ENCODE measurements around the gene TFE3. TPM values are rescaled to one million over a fixed set of nuclear protein-coding genes. Genes with fewer than 3 reads are reported as not detected.

TFE3 gene
- total RNA-seq, 1 experiment from 2014 or later, result 46.4 TPM

DNA sequence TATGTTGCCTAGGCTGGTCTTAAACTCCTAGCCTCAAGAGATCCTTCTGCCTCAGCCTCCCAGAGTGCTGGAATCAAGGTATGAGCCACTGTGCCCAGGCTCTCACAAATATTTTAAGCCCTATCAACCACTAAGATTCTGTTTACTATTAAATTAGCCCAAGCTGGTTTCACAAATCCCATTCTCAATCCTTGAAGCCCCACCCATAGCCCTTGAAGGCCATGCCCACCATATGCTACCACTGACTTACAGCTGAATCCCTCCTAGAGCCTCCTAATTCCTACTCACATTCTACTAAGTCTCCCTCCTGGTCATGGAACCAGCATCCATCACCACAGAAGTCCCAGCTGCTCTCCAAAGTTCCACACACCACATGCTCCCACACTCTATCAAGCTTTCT is 50.8 kb downstream of the TFE3 start:
- ChIA-PET POLR2A (no interaction called here), CTCF (no interaction called here)
- no peaks in the 10 kb centered on the region for H3K9me3 Mint-ChIP-seq
- H3K4me1 Mint-ChIP-seq, result no peaks in the 10 kb centered on the region
- no peak overlapping the region for H3K27ac Mint-ChIP-seq
- DNase-seq (ENCODE audit: low spot score) (no peak), ATAC-seq (no peak)
- TF ChIP-seq EMX1 (CRISPR knock-in tag; IDR thresholded peaks at IDR 0.05) (no peak), HMGA2 (CRISPR knock-in tag; IDR thresholded peaks at IDR 0.05) (no peak), GTF2I (CRISPR knock-in tag; conservative IDR thresholded peaks at IDR 0.05) (no peak), MXD4 (CRISPR knock-in tag; IDR thresholded peaks at IDR 0.05; ENCODE audit: borderline replicate concordance) (no peak), FOXJ3 (CRISPR knock-in tag; IDR thresholded peaks at IDR 0.05; ENCODE audit: borderline replicate concordance) (no peak), ZNF232 (CRISPR knock-in tag; IDR thresholded peaks at IDR 0.05) (no peak), NFATC4 (CRISPR knock-in tag; IDR thresholded peaks at IDR 0.05) (no peak), OVOL2 (CRISPR knock-in tag; IDR thresholded peaks at IDR 0.05; ENCODE audit: borderline replicate concordance) (no peak), CBFB (CRISPR knock-in tag; IDR thresholded peaks at IDR 0.05; ENCODE audit: low read depth) (no peak), JAZF1 (CRISPR knock-in tag; IDR thresholded peaks at IDR 0.05) (no peak)
- TF ChIP-seq, protein P1, sequence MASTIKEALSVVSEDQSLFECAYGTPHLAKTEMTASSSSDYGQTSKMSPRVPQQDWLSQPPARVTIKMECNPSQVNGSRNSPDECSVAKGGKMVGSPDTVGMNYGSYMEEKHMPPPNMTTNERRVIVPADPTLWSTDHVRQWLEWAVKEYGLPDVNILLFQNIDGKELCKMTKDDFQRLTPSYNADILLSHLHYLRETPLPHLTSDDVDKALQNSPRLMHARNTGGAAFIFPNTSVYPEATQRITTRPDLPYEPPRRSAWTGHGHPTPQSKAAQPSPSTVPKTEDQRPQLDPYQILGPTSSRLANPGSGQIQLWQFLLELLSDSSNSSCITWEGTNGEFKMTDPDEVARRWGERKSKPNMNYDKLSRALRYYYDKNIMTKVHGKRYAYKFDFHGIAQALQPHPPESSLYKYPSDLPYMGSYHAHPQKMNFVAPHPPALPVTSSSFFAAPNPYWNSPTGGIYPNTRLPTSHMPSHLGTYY (CRISPR knock-in tag; IDR thresholded peaks at IDR 0.05), result no peak
- H3K27me3 Mint-ChIP-seq (ENCODE audit: low read depth), result no peaks in the 10 kb centered on the region
- H3K4me3 Mint-ChIP-seq, result no peak overlapping the region
- H3K36me3 Mint-ChIP-seq, result peaks cover 56% of the 10 kb centered on the region

DNA sequence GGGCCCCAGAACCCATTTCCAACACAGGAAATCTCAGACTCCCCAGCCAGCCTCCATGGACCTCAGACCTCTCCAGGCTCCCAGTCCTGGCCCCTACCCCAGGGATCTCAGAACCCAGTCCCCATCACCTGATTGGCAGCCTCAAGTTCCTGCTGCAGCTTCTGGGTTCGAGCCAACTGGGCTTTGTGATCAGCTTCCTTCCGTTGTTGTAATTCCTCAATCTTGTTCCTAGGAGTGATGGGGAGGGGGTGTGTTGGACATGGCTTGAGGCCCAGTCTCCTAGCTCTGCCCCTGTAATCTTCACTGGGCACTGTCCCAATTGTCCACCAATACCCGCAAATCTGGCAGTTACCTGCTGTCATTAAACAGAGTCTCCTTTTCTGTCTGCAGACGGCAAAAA is 53.7 kb downstream of the TFE3 start:
- H3K4me3 Mint-ChIP-seq, result no peak overlapping the region
- ATAC-seq (no peak), DNase-seq (ENCODE audit: low spot score) (no peak)
- ChIA-PET CTCF (interaction anchor here (2.2 kb wide), 1 partner anchor 17 kb away, joined by 5 read pairs; the partner anchor contains the start of gene KCND1), POLR2A (no interaction called here)
- H3K27me3 Mint-ChIP-seq (ENCODE audit: low read depth), result no peaks in the 10 kb centered on the region
- H3K27ac Mint-ChIP-seq, result no peak overlapping the region
- no peaks in the 10 kb centered on the region for H3K9me3 Mint-ChIP-seq
- peaks cover 44% of the 10 kb centered on the region for H3K36me3 Mint-ChIP-seq
- H3K4me1 Mint-ChIP-seq, result no peaks in the 10 kb centered on the region
- no peak for TF ChIP-seq TCF7 (CRISPR knock-in tag; IDR thresholded peaks at IDR 0.05; ENCODE audit: low read depth)
- no peak for TF ChIP-seq NR3C1 (CRISPR knock-in tag; conservative IDR thresholded peaks at IDR 0.05; ENCODE audit: low read depth)
- no peak for TF ChIP-seq ESRRA (CRISPR knock-in tag; IDR thresholded peaks at IDR 0.05; ENCODE audit: borderline replicate concordance)
- no peak for TF ChIP-seq GTF2I (CRISPR knock-in tag; conservative IDR thresholded peaks at IDR 0.05)
- no peak for TF ChIP-seq TEAD1 (CRISPR knock-in tag; IDR thresholded peaks at IDR 0.05)
- no peak for TF ChIP-seq CREM (CRISPR knock-in tag; IDR thresholded peaks at IDR 0.05)
- TF ChIP-seq SMAD3 (CRISPR knock-in tag; IDR thresholded peaks at IDR 0.05; ENCODE audit: borderline replicate concordance), result no peak
- TF ChIP-seq TP53 (CRISPR knock-in tag; IDR thresholded peaks at IDR 0.05), result no peak
- TF ChIP-seq PRRX2 (CRISPR knock-in tag; IDR thresholded peaks at IDR 0.05), result no peak
- no peak for TF ChIP-seq MYBL2 (CRISPR knock-in tag; IDR thresholded peaks at IDR 0.05)
- TF ChIP-seq CREB1 (CRISPR knock-in tag; IDR thresholded peaks at IDR 0.05), result no peak
- no peak for TF ChIP-seq ZNF671 (CRISPR knock-in tag; IDR thresholded peaks at IDR 0.05)
- TF ChIP-seq, protein P2, sequence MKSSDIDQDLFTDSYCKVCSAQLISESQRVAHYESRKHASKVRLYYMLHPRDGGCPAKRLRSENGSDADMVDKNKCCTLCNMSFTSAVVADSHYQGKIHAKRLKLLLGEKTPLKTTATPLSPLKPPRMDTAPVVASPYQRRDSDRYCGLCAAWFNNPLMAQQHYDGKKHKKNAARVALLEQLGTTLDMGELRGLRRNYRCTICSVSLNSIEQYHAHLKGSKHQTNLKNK (CRISPR knock-in tag; IDR thresholded peaks at IDR 0.05), result no peak
- no peak for TF ChIP-seq NFATC4 (CRISPR knock-in tag; IDR thresholded peaks at IDR 0.05)
- TF ChIP-seq SMAD4 (CRISPR knock-in tag; IDR thresholded peaks at IDR 0.05), result no peak
- TF ChIP-seq GABPB1 (CRISPR knock-in tag; IDR thresholded peaks at IDR 0.05), result no peak
- no peak for TF ChIP-seq KAT7 (CRISPR knock-in tag; IDR thresholded peaks at IDR 0.05; ENCODE audit: borderline replicate concordance)

DNA sequence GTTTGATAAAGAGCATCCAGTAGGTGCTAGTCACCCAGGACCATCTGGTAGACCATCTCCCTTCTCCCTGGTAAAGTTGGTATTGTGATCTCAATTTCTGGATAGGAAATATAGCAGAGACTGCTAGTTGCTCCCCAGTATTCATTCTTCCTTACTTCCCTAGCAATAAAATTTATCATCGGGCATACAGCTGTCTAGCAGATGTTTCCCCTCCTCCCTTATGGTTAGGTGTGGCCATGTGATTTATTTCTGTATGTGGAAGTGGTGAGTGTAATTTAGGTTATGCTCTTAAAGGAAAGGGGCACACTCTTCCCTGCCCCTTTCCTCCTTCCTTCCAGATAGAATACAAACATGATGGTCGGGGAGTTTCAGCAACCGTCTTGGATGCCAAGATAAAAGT is 59.3 kb downstream of the TFE3 start:
- ChIA-PET CTCF (interaction anchor here (0.6 kb wide), 1 partner anchor 123 kb away, joined by 4 read pairs; no protein-coding TSS in a partner anchor), POLR2A (interaction anchor here (0.7 kb wide), 1 partner anchor 24 kb away, joined by 6 read pairs; no protein-coding TSS in a partner anchor)
- H3K4me3 Mint-ChIP-seq, result no peak overlapping the region
- H3K36me3 Mint-ChIP-seq, result peaks cover 51% of the 10 kb centered on the region
- H3K9me3 Mint-ChIP-seq, result no peaks in the 10 kb centered on the region
- ATAC-seq (no peak), DNase-seq (ENCODE audit: low spot score) (no peak)
- TF ChIP-seq PRRX2 (CRISPR knock-in tag; IDR thresholded peaks at IDR 0.05), result no peak
- TF ChIP-seq, protein P3, sequence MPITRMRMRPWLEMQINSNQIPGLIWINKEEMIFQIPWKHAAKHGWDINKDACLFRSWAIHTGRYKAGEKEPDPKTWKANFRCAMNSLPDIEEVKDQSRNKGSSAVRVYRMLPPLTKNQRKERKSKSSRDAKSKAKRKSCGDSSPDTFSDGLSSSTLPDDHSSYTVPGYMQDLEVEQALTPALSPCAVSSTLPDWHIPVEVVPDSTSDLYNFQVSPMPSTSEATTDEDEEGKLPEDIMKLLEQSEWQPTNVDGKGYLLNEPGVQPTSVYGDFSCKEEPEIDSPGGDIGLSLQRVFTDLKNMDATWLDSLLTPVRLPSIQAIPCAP (CRISPR knock-in tag; IDR thresholded peaks at IDR 0.05), result no peak
- no peak for TF ChIP-seq GRHL2 (CRISPR knock-in tag; IDR thresholded peaks at IDR 0.05; ENCODE audit: insufficient replicate concordance, severe bottlenecking)
- TF ChIP-seq, protein P4, sequence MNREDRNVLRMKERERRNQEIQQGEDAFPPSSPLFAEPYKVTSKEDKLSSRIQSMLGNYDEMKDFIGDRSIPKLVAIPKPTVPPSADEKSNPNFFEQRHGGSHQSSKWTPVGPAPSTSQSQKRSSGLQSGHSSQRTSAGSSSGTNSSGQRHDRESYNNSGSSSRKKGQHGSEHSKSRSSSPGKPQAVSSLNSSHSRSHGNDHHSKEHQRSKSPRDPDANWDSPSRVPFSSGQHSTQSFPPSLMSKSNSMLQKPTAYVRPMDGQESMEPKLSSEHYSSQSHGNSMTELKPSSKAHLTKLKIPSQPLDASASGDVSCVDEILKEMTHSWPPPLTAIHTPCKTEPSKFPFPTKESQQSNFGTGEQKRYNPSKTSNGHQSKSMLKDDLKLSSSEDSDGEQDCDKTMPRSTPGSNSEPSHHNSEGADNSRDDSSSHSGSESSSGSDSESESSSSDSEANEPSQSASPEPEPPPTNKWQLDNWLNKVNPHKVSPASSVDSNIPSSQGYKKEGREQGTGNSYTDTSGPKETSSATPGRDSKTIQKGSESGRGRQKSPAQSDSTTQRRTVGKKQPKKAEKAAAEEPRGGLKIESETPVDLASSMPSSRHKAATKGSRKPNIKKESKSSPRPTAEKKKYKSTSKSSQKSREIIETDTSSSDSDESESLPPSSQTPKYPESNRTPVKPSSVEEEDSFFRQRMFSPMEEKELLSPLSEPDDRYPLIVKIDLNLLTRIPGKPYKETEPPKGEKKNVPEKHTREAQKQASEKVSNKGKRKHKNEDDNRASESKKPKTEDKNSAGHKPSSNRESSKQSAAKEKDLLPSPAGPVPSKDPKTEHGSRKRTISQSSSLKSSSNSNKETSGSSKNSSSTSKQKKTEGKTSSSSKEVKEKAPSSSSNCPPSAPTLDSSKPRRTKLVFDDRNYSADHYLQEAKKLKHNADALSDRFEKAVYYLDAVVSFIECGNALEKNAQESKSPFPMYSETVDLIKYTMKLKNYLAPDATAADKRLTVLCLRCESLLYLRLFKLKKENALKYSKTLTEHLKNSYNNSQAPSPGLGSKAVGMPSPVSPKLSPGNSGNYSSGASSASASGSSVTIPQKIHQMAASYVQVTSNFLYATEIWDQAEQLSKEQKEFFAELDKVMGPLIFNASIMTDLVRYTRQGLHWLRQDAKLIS (CRISPR knock-in tag; IDR thresholded peaks at IDR 0.05; ENCODE audit: borderline replicate concordance), result no peak
- no peak for TF ChIP-seq NFYB (CRISPR knock-in tag; conservative IDR thresholded peaks at IDR 0.05; ENCODE audit: low read depth)
- H3K4me1 Mint-ChIP-seq, result no peaks in the 10 kb centered on the region
- H3K27ac Mint-ChIP-seq, result no peak overlapping the region
- no peaks in the 10 kb centered on the region for H3K27me3 Mint-ChIP-seq (ENCODE audit: low read depth)
